Fibroblast of skin of abdomen (primary cell): ENCODE data around the gene SLC24A4.

ENCODE experiments used
- DNase-seq: peaks from one replicate; pipeline ENCODE4 v3.0.0-alpha.2; 2013

SLC24A4 gene

DNA sequence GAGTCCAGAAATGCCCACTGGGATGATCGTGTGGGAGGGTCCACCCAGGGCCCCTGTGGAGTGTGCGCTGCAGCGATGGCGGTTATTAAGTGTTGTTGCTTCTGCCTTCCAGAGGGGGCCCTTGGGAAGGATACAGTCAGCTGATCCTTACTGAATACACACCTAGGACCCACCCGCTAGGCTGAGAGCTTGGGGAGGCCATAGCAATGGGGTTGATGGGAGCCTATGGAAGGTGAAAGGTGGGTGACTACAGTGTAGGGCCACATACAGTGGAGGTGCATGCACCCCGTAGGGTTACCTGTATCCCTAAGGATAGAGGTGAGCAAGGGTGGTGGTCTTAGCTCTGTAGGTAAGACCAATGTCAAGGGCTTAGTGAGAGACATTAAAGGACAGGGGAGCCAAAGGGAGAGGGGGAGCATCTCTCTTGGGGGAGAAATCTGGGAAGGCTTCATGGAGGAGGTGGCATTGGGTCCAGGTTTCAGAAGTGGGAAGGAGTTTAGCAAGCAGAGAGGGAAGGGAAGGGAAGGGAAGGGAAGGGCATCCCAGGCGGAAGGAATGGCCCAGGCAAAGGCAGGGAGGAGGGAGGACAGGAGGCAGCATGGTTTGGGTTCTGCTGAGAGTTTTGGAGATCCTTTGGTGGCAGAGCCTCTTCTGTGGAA lies 117.5 kb downstream of the SLC24A4 start:
- no peak for DNase-seq

DNA sequence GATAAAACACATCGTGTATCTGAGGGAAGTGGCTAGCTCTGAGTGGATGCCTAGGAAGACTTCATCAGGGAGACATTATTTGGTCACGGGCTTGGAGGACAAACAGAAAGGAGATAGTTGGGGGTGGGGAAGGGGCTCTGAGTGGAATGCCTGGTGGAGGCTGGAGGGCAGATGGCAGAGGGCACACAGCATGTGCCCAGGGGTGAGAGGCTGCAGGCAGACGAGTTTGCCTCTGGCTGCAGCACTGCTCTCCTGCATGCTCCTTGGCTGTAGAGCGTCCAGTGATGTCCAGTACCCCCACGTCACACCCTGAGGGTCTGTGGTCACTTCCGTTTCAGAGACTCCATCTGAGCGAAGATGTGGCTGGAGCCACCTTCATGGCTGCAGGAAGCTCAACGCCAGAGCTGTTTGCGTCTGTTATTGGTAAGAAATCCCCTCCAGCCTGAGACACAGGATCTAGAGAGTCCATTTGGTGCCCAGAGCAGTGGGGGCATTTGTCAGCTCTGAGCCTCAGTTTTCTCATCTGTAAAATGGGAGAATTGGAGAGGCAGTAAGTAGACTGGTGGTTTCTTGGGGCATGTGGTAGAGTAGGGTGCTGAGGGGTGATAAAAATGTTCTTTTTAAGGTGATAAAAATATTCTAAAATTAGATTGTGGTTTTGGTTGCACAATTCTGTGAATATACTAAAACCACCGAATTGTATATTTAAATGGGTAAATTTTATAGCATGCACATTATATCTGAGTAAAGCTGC lies 119.0 kb downstream of the SLC24A4 start:
- DNase-seq: no peak

DNA sequence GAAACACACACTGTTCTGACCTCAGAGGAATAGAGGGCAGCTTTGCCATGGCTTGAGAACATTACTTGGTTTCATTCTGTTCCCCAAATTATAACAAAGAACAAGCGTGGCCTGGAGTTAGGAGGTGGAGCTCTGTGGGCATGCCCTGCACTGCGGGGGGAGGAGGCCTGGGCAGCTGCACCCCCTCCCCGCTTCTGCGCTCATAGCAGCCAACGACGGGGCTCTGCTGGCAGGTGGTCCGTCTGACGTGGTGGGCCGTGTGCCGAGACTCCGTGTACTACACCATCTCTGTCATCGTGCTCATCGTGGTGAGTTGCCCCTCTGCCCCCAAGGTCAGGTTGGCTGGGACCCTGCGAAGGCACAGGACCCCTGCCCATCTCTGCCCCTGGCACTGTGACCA lies 120.2 kb downstream of the SLC24A4 start:
- no peak for DNase-seq

DNA sequence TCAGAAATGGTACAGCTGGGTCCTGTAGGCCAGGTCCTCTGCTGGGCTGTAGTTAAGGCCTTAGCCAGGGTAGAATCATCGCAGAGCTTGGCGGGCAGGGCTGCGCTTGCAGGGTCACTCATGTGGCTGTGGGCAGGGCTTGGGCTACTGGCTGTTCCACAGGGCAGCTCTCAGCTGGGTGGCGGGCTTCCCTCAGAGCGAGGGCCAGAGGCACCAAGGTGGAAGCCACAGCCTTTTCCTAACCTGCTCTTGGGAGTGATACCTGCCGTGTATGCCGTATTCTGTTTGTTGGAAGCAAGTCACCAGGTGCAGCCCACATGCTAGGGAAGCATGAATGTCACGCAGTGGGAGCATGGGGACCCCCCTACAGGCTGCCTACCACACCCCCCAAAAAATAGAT lies 120.8 kb downstream of the SLC24A4 start:
- DNase-seq: no peak

DNA sequence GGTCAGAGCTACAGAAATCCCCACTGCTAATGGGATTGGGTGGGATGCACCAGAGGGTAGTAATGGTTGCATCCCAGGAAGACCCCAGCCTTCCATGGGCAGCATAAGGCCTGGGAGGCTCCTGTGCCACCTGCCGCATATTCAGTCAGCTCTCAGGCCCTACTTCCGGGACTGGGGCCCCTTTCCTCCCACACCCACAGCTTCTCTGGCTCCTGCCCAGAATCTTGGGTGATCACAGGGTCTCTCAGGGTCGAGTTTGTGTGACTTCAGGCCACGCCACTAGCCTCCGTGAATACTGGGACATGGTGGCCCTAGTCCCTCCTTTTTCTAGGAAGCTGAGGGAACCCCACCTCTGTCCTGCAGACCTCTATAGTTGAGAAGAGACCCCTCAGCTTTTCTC lies 123.8 kb downstream of the SLC24A4 start:
- no peak for DNase-seq

DNA sequence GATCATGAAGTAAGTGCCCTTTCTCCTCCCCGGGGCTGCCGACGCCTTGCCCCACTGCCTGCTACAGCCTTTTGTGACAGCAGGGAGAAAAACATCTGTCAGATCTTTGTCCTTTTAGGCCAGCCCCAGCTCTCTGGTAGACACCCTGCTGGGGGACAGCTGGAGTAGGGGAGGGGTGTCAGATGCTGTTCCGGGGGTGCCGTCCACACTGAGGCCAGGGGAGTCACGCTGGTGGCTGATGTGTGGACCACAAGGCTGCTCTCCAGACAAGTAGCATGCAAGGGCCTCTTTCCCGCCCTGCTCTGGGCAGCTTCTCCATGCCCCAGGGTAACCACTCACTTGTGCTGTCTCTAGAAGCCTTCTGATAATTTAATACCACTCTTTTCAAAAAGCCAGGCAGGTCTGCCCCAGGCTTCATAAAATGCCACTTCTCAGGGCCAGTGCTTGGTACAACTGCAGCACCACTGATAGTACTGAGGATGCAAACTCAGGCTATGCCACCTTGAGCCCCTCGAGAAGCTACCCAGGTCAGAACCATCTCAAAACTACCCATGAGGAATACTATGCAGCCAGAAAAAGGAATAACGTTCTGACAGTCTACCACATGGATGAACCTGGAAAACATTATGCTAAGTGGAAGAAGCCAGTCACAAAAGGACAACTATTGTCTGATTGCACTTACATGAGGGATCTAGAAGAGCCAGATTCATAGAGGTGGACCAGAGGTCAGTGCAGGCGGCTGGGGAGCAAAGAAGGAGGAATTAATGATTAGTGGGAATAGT lies 124.6 kb downstream of the SLC24A4 start:
- DNase-seq: no peak

DNA sequence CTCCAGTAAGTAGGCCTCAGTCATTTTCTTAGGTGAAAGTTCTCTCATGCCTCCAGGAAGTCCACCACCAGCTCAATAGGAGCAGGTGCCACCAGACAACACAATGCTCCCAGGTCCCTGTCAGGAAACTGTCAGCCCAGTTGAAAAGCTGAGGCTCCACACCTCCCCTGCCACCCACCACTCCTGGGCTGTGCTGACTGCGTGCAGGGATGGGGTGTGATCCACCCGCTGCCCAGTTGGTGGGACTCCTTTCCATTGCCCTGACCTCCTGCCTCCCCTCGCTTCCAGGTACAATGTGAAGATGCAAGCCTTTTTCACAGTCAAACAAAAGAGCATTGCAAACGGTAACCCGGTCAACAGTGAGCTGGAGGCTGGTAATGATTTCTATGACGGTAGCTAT lies 125.8 kb downstream of the SLC24A4 start:
- DNase-seq: no peak

DNA sequence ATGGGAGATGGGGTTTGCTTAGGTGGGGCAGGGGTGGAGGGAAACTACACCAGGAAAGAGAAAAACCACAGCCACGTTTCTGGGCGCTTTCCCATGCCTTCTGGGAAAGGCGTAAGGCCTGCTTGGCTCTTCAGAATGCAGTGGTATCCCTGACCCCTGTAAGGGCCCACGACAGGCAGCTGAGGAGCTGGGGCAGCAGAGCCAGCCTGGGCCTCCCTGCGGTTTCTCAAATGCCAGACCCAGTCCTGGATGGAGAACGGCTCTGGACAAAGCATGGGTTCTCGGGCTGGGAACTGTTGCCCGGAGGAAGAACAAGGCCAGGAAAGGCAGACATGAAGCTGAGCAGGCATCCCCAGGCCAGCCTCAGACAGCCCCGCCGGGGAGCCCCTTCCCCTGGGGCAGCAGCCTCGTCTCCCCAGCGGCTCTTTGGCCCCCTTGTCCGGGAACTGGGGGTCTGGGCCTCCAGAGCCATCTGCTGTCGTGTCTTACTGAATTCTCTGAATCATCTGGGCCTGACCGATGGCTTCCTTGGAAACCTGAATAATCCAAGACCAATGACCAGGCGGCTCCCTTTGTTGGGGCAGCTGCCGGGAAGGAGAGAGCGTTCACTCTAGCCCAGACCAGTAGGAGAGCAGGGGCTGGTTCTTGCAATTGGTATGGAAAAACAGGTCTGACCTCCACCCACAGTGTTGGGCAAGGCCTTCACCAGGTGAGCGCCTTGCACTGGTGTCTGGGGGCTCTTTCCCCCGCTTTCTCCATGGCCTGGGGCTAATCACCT lies 126.6 kb downstream of the SLC24A4 start:
- DNase-seq: no peak

DNA sequence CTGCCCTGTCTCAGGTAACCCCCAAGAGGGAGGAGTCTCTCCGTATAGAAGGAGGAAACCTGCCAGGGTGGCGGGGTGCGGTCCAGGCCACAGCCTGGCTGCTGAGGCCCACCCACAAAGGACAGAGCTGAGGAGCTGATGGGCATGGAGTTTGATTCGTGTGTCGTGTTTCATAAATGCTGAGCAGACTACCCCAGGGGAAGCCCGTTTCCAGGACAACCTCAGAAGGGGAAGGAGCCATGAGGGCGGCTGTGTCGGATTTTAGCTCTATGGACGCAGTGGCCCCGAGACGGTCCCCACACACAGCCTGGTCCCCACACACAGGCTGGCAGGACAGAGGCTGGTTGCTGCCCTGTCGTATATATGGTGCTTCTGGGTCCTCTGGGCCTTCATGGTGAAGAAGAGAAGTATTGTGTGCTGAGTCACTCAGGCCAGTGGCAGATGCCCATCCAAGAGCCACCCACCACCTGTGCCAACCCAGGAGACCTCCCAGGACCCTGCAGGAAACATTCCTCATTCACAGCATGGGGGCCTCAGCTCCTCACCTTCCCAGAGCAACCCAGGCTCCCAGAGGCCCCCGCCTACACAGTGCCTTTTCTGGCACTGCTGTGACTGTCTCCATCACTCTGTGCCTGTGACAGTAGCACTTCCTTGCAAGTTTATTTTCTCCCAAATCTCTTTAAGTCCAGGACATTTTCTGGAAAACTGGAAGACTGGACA lies 127.5 kb downstream of the SLC24A4 start:
- DNase-seq: no peak

DNA sequence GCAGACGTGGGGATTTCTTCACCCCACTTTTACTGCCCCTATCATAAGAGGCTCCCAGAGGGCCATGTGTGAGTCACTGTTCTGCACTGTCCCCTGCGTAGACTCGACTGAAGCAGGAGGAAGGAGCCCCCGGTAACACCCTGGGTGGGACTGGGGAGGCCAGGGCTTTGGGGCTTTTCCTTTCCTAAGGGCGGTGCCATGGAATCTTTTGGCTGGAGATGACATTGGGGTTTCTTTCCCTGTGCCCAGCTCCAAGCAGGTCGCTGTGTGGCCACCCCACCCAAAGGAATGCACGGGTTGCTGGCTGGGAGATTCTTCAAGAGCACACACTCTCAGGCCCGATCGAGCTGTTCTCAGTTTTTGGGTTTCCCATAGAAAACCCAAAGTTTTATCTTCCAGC lies 128.3 kb downstream of the SLC24A4 start:
- DNase-seq: no peak

DNA sequence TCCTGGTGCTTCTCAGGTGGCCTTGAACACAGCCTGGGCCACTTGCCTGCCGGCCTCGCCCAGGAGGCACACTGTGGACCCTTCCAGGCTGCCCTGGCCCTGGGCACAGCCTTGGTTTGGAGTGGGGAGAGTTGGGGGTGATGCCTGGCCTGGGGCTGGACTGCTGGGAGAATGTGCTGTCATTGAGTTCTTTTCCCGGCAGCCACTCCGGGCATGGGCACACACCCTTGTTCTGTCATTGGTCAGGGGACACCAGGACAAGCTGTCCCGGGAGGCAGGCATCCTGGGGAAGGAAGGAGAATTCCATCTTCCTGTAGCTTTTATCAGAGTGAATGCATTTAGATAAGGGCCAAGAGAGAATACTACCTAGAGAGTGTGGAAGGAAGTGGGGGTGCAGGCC lies 128.8 kb downstream of the SLC24A4 start:
- DNase-seq: no peak

DNA sequence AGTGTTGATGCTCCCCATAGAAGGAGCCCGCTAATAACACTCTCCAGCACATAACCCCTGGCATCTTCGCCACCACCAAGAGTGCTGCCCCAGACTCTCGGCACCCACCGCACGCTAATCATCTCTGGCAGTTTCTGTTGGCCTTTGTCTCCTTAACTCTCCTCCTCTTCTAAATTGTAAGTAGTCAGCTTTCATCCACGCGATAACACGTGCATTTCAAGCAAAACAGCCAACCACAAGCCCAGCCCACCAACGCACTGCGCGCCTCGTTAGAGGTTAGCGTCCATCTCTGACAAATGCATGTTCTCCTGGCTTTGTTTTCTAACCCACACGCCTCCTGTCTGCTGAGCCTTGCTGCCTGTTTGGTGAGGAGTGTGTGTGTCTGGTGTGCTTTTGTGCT lies 129.5 kb downstream of the SLC24A4 start:
- DNase-seq: no peak

DNA sequence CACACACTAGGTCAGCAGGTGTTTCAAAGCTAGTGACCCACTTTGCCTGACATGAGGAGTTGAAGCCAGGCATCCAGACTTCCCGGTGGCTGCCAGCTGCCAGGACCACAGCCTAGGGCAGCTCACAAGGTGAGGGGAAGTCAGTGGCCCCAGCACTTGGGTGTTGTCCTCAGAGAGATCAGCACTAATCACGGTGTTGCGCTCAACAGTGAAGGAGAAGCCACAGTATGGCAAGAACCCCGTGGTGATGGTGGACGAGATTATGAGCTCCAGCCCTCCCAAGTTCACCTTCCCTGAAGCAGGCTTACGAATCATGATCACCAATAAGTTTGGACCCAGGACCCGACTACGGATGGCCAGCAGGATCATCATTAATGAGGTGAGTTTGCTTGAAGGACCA lies 130.7 kb downstream of the SLC24A4 start:
- DNase-seq: no peak

DNA sequence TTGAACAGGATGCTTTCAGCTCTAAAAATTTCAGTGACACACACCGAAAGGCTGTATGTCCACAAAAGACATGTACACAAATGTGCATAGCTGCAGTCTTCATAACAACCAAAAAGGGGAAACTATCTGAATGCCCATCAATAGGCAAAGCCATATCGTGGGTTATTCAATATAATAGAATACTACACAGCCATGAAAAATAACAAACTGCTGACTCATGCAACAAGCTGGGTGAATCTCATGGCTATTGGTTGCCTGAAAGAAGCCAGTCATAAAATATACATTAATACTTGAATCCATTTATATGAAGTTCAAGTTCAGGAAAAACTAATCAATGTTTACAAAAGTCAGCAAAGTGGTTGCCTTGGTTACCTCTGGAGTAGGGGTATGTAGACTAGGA lies 132.3 kb downstream of the SLC24A4 start:
- DNase-seq: no peak

DNA sequence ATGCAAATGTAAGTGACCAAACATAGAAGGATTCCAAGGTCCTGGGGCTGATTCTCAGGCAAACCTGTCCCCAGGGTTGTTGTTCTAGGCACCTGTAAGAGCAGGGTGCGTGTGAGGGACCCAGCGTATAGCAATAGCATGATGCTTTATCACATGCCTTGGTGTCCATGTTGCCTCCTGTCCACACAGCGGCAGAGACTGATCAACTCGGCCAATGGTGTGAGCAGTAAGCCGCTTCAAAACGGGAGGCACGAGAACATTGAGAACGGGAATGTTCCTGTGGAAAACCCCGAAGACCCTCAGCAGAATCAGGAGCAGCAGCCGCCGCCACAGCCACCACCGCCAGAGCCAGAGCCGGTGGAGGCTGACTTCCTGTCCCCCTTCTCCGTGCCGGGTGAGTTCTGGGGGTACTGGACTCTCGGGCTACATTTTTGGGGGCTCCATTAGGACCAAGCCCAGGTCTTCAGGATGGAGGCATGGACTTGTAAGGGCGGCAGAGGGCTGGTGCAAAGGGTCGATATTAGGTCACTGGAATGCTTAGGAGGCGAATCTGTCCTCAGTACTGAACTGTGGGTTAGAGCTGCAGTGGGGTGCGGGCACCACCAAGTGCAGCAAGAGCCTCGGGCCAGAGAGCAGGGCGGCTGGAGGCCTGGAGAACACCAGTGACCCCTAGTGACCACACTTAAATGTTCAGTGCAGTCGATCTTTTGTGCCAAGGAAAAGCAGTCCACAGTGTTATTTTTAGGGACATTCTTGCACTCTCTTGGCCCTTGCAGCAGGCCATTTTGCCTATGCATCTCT lies 133.4 kb downstream of the SLC24A4 start:
- DNase-seq: peak; percentile 61

DNA sequence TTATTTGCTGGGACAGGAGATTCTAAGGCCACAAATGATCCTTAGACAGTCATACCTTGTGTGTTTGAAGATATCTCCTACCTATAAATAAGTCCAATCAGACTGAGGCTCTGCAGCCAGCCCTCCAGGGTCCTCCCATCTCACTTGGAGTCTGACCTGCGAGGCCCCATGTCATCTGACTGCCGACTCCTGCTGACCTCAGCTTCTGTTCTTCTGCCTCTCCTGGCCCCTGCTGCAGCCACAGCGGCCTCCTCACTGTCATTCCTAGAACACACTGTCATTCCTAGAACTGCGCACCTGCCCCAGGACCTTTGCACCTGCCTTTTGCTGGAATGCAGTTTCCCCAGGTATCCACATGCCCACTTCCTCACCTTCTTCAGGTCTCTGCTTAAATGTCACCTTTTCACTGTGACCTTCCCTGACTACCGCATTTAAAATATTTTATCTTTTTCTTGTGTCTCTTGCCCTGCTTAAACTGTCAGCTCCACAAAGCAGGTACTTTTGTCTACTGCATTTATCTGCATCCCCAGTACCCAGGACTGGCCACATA lies 134.1 kb downstream of the SLC24A4 start:
- no peak for DNase-seq

DNA sequence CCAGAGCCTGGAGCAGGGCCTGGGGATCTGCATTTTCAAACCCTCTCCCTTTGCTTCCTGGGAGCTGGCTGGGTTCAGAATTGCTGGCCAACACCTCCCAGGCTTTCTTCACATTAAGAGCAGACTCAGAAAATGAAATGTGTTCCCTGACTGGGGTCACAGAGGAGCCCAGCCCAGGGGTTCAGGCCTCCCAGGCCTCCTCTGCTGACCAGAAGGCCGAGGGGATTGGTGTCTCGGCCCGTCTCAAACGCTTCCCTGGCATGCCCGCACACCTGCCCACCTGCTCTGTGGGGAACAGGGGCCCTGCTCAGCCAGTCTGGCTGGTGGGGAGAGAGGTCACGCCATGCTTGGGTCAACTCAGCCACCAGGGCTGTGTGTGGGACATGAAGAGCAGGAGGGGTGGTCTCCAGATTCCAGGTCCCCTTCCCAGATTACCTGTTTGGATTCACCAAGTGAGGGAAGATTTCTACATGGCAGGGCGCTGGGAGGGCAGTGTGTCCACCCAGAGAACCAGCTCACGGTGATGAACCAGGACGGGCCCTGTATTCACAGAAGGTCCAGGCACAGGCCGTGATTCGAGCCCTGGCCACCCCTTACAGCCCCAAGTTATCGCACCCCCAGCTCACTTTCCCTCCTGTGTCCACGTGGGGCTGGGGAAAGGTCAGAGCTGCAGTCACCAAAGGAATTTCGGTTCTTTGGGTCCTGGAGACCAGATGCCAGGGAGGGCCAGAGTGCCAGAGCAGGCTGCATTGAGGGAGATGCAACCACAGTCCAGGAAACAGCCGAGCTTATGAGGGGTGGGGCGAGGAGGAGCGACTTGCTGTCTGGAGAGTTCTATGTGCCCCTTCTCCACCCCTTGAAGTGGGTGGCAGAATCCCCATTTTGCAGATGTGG lies 135.4 kb downstream of the SLC24A4 start:
- DNase-seq: no peak

DNA sequence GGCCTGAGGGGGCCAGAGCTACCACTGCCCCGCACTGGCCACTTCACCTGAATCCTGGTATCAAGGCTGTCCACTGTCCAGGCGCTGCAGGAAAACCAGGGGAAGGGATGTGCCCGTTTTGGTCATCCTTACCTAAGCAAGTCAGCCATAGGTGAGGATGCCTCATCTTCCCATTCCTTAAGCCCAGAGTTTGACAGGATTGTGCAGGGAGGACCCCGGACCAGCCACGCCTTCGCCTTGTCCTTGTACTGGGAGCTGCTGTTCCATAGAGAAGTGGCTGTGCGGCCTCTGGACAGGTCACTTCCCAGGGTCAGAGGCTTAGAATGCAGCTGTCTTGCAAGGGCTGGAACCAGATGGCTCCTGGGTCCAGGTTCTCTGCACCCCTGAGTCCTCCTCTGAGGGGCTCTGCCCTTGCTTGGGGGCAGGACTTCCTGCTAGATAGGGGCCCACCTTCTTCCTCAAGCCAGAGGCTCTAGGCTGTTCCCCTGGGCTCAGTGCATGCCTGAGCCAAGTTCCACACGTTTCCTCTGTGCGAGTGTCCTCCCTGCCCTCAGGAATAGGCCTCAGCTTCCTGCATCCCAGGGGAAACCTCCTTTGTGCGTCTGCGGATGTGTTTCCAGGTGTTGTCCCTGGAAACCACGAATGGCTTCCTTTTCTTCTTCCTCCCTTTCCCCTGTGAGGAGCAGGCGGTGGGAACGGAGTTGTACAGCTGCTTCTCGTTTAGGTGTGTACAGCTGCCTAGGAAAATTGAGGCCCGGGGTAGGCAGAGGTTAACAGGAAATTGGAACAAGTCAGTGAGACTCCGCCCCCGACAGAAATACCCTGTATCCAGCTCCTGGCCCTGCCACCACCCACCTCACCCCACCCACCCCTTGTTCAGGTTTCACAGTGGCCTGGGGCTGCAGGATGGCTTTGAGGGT lies 136.3 kb downstream of the SLC24A4 start:
- peak; percentile 18 for DNase-seq

DNA sequence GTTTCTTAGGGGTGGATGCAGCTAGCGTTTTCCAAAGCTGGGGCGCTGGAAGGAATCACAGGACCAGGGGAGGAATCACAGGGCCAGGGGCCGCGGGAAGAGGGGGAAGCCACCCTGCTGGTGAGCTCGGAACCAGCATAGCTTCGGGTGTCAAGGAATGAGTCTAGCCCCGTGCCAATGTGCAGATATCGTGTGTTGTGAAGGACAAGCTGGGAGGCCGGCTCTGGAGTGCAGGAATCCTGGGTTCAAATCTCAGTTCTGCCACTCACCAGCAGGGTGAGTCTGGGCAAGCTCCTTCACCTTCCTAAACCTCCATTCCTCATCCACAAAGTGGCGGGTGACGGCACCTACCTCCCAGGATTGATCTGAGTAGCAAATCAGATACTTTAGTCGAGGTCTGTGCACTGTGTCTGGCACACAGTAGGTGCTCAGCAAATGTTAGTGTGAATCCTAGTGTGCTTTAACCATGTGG lies 137.0 kb downstream of the SLC24A4 start:
- DNase-seq: no peak
